ENCODE results near the gene CNGA1.
"Not testable (repeated sequence)": the region's sequence is repeated elsewhere in the genome, so short reads cannot be mapped to it uniquely, and the experiment has no call there.

DNA sequence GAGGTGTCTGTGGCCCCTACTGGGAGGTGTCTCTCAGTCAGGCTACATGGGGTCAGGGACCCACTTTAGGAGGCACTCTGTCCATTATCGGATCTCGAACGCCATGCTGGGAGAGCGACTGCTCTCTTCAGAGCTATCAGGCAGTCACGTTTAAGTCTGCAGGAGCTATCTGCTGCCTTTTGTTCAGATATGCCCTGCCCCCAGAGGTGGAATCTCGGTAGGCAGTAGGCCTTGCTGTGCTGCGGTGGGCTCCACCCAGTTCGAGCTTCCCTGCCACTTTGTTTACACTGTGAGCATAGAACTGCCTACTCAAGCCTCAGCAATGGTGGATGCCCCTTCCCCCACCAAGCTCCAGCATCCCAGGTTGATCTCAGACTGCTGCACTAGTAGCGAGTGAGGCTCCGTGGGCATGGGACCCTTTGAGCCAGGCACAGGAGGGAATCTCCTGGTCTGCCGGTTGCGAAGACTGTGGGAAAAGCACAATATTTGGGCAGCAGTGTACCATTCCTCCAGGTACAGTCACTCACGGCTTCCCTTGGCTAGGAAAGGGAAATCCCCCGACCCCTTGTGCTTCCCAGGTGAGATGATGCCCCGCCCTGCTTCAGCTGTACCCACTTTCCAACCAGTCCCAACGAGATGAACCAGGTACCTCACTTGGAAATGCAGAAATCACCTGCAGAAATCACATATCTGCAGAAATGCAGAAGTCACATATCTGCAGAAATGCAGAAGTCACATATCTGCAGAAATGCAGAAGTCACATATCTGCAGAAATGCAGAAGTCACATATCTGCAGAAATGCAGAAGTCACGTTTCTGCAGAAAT lies 93.8 kb downstream of the CNGA1 start:
- not testable (repeated sequence) for TF ChIP-seq ZNF274 (IDR thresholded peaks at IDR 0.05; ENCODE audit: low read length); ZNF274 (tag by site-specific recombination; IDR thresholded peaks at IDR 0.05; ENCODE audit: borderline replicate concordance); ZNF561 (tag by site-specific recombination; IDR thresholded peaks at IDR 0.05; ENCODE audit: borderline replicate concordance); ZNF433 (tag by site-specific recombination; IDR thresholded peaks at IDR 0.05; ENCODE audit: low read depth); ZNF664 (tag by site-specific recombination; IDR thresholded peaks at IDR 0.05); ZNF626 (tag by site-specific recombination; IDR thresholded peaks at IDR 0.05); ZNF76 (tag by site-specific recombination; IDR thresholded peaks at IDR 0.05; ENCODE audit: borderline replicate concordance, low read depth); ZBTB7A (tag by site-specific recombination; IDR thresholded peaks at IDR 0.05; ENCODE audit: low read depth)
- TF ChIP-seq, protein P1, sequence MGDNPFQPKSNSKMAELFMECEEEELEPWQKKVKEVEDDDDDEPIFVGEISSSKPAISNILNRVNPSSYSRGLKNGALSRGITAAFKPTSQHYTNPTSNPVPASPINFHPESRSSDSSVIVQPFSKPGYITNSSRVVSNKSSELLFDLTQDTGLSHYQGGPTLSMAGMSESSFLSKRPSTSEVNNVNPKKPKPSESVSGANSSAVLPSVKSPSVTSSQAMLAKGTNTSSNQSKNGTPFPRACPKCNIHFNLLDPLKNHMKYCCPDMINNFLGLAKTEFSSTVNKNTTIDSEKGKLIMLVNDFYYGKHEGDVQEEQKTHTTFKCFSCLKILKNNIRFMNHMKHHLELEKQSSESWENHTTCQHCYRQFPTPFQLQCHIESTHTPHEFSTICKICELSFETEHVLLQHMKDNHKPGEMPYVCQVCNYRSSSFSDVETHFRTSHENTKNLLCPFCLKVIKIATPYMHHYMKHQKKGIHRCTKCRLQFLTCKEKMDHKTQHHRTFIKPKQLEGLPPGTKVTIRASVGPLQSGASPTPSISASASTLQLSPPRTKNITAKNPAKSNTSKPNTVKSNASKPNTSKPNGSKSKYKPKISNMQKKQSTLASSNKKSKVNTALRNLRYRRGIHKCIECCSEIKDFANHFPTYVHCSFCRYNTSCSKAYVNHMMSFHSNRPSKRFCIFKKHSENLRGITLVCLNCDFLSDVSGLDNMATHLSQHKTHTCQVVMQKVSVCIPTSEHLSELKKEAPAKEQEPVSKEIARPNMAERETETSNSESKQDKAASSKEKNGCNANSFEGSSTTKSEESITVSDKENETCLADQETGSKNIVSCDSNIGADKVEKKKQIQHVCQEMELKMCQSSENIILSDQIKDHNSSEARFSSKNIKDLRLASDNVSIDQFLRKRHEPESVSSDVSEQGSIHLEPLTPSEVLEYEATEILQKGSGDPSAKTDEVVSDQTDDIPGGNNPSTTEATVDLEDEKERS (tag by site-specific recombination; IDR thresholded peaks at IDR 0.05), result not testable (repeated sequence)
- TF ChIP-seq, protein P2, sequence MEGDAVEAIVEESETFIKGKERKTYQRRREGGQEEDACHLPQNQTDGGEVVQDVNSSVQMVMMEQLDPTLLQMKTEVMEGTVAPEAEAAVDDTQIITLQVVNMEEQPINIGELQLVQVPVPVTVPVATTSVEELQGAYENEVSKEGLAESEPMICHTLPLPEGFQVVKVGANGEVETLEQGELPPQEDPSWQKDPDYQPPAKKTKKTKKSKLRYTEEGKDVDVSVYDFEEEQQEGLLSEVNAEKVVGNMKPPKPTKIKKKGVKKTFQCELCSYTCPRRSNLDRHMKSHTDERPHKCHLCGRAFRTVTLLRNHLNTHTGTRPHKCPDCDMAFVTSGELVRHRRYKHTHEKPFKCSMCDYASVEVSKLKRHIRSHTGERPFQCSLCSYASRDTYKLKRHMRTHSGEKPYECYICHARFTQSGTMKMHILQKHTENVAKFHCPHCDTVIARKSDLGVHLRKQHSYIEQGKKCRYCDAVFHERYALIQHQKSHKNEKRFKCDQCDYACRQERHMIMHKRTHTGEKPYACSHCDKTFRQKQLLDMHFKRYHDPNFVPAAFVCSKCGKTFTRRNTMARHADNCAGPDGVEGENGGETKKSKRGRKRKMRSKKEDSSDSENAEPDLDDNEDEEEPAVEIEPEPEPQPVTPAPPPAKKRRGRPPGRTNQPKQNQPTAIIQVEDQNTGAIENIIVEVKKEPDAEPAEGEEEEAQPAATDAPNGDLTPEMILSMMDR (tag by site-specific recombination; IDR thresholded peaks at IDR 0.05), result not testable (repeated sequence)
- TF ChIP-seq, protein P3, sequence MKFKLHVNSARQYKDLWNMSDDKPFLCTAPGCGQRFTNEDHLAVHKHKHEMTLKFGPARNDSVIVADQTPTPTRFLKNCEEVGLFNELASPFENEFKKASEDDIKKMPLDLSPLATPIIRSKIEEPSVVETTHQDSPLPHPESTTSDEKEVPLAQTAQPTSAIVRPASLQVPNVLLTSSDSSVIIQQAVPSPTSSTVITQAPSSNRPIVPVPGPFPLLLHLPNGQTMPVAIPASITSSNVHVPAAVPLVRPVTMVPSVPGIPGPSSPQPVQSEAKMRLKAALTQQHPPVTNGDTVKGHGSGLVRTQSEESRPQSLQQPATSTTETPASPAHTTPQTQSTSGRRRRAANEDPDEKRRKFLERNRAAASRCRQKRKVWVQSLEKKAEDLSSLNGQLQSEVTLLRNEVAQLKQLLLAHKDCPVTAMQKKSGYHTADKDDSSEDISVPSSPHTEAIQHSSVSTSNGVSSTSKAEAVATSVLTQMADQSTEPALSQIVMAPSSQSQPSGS (tag by site-specific recombination; IDR thresholded peaks at IDR 0.05; ENCODE audit: low read depth), result not testable (repeated sequence)
- TF ChIP-seq, protein P4, sequence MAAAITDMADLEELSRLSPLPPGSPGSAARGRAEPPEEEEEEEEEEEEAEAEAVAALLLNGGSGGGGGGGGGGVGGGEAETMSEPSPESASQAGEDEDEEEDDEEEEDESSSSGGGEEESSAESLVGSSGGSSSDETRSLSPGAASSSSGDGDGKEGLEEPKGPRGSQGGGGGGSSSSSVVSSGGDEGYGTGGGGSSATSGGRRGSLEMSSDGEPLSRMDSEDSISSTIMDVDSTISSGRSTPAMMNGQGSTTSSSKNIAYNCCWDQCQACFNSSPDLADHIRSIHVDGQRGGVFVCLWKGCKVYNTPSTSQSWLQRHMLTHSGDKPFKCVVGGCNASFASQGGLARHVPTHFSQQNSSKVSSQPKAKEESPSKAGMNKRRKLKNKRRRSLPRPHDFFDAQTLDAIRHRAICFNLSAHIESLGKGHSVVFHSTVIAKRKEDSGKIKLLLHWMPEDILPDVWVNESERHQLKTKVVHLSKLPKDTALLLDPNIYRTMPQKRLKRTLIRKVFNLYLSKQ (tag by site-specific recombination; IDR thresholded peaks at IDR 0.05; ENCODE audit: borderline replicate concordance), result not testable (repeated sequence)

All from HEK293 (cell line).